Measurements from ENCODE around the gene CTIF. TPM values are rescaled to one million over a fixed set of nuclear protein-coding genes. Genes with fewer than 3 reads are reported as not detected.

The CTIF gene
- total RNA-seq, 1 donor from 2014 or later: 137 TPM

DNA sequence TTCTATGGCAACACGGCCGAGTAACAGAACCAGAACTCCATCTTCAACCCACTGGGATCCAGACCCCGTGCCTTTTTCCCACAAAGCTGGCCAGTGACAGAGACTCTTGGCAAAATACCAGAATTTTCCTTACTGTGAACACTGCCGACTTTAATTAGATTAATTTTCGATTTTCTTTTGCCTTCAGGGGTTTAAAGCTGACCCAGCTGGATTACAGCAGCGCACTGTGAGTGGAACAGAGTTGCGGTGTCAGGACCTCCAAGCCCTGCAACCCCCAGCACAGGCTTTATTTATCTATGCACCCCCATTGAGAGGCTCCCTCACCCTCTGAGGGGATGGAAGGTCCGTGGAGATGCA, 36.4 kb downstream of the CTIF start:
- DNase-seq: no peak
- H3K27ac Mint-ChIP-seq (ENCODE audit: unreplicated experiment): no peak overlapping the region
- no peak overlapping the region for H3K4me3 Mint-ChIP-seq (ENCODE audit: unreplicated experiment)
- peaks cover 2% of the 10 kb centered on the region for H3K9me3 Mint-ChIP-seq (ENCODE audit: unreplicated experiment)
- TF ChIP-seq, protein P1, sequence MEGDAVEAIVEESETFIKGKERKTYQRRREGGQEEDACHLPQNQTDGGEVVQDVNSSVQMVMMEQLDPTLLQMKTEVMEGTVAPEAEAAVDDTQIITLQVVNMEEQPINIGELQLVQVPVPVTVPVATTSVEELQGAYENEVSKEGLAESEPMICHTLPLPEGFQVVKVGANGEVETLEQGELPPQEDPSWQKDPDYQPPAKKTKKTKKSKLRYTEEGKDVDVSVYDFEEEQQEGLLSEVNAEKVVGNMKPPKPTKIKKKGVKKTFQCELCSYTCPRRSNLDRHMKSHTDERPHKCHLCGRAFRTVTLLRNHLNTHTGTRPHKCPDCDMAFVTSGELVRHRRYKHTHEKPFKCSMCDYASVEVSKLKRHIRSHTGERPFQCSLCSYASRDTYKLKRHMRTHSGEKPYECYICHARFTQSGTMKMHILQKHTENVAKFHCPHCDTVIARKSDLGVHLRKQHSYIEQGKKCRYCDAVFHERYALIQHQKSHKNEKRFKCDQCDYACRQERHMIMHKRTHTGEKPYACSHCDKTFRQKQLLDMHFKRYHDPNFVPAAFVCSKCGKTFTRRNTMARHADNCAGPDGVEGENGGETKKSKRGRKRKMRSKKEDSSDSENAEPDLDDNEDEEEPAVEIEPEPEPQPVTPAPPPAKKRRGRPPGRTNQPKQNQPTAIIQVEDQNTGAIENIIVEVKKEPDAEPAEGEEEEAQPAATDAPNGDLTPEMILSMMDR (IDR thresholded peaks at IDR 0.05; ENCODE audit: partially characterized antibody, unreplicated experiment): no peak
- H3K4me1 Mint-ChIP-seq (ENCODE audit: low read depth, unreplicated experiment): peaks cover 18% of the 10 kb centered on the region
- peaks cover 9% of the 10 kb centered on the region for H3K36me3 Mint-ChIP-seq (ENCODE audit: unreplicated experiment)
- peaks cover 4% of the 10 kb centered on the region for H3K27me3 Mint-ChIP-seq (ENCODE audit: unreplicated experiment)

DNA sequence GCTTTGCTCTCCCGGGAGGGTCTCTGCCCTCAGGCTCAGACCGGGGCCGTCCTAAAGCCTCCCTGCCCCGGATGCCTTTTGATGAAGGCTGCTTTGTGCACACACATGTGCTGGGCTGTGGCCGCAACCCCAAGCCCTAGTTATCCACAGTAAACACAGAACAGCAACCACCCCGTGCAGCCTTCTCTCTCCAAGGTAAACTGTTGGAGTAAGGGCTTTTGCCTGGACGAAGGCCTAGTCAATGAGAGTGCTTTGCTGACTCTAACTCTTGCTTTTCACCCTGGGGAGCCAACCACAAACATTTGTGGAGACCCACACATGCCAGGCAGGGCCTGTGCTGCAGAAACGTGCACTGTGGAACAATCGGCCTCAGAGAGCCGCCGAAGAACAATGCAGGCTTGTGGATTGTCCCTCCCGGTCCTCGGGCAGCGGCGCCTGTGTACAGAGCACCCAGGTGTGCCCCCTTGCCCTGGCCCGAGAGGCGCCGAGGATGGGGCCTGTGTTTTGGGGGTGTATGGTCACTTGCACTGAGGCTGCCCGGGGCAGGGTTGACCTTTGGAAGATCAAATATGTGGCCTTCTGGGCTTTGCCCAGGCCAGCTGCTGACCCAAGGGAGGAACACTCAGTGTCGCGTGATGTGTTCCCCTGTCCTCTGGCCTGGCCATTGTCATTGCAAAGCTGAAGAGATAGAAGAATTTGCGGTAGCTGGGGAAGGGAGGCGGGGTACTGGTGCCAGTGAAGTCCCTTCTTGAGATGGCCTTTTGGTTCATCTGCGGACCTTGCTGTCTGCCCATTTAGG, 37.0 kb downstream of the CTIF start:
- H3K27ac Mint-ChIP-seq (ENCODE audit: unreplicated experiment): no peak overlapping the region
- peaks cover 20% of the 10 kb centered on the region for H3K4me1 Mint-ChIP-seq (ENCODE audit: low read depth, unreplicated experiment)
- H3K4me3 Mint-ChIP-seq (ENCODE audit: unreplicated experiment): no peak overlapping the region
- H3K36me3 Mint-ChIP-seq (ENCODE audit: unreplicated experiment): peaks cover 9% of the 10 kb centered on the region
- no peak for DNase-seq
- H3K27me3 Mint-ChIP-seq (ENCODE audit: unreplicated experiment): peaks cover 2% of the 10 kb centered on the region
- H3K9me3 Mint-ChIP-seq (ENCODE audit: unreplicated experiment): no peaks in the 10 kb centered on the region
- TF ChIP-seq, protein P1 (IDR thresholded peaks at IDR 0.05; ENCODE audit: partially characterized antibody, unreplicated experiment): no peak

DNA sequence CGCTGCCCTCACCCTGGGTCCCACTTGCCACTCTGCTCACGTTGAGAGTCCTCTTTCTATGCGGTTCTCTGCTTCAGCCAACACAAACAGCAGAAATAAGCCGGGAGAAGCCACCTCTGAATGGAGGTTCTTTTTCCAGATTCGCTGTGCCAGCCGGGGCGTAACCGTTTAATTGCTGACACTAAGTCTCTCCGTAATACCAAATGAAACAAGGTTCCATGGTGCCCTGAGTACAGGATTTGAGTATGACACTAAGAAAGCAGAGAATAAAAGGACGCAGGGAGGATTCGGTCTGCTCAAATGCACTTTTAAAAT, 37.6 kb downstream of the CTIF start:
- H3K4me1 Mint-ChIP-seq (ENCODE audit: low read depth, unreplicated experiment): peaks cover 26% of the 10 kb centered on the region
- no peaks in the 10 kb centered on the region for H3K9me3 Mint-ChIP-seq (ENCODE audit: unreplicated experiment)
- peaks cover 2% of the 10 kb centered on the region for H3K27me3 Mint-ChIP-seq (ENCODE audit: unreplicated experiment)
- TF ChIP-seq, protein P1 (IDR thresholded peaks at IDR 0.05; ENCODE audit: partially characterized antibody, unreplicated experiment): no peak
- no peak overlapping the region for H3K27ac Mint-ChIP-seq (ENCODE audit: unreplicated experiment)
- no peak overlapping the region for H3K4me3 Mint-ChIP-seq (ENCODE audit: unreplicated experiment)
- H3K36me3 Mint-ChIP-seq (ENCODE audit: unreplicated experiment): peaks cover 9% of the 10 kb centered on the region
- DNase-seq: no peak

DNA sequence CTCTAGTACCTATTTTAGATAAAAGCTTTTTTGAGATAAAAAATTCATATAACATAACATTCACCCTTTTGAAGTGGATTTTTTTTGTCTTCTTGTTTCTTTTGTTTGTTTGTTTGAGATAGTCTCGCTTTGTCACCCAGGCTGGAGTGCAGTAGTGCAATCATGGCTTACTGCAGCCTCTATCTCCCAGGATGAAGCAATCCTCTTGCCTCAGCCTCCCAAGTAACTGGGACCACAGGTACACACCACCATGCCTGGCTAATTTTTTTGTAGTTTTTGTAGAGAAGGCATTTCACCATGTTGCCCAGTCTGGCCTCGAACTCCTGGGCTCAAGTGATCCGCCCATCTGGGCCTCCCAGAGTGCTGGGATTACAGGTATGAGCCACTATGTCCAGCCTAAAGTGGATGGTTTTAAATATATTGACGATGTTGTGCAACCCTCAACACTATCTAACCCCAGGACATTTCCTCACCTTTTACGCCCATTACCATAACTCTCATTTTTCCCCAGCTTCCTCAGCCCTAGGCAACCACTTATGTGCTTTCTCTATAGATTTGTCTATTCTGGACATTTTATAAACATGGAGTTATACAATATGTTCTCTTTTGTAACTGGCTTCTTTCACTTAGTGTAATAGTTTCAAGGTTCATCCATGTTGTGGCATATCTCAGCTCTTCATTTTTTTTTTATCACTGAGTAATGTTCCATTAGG, 38.8 kb downstream of the CTIF start:
- TF ChIP-seq, protein P1 (IDR thresholded peaks at IDR 0.05; ENCODE audit: partially characterized antibody, unreplicated experiment): no peak
- no peaks in the 10 kb centered on the region for H3K9me3 Mint-ChIP-seq (ENCODE audit: unreplicated experiment)
- peaks cover 36% of the 10 kb centered on the region for H3K4me1 Mint-ChIP-seq (ENCODE audit: low read depth, unreplicated experiment)

DNA sequence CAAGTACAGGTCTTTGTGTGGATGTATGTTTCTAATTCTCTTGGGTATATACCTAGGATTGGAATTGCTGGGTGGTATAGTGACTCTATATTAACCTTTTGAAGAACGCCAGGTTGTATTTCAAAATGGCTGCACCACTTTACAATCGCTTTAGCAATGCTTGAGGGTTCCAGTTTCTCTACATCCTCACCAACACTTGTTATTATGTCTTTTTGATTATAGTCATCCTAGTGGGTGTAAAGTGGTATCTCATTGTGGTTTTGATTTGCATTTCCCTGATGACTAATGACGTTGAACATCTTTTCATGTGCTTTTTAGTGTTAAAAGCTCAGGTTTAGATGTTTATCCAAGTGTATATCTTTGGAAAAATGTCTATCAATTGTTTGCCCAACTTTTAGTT, 39.5 kb downstream of the CTIF start:
- Mint-ChIP-seq H3K27me3 (ENCODE audit: unreplicated experiment) (peaks cover 2% of the 10 kb centered on the region), H3K27ac (ENCODE audit: unreplicated experiment) (no peak overlapping the region), H3K9me3 (ENCODE audit: unreplicated experiment) (peaks cover 3% of the 10 kb centered on the region), H3K36me3 (ENCODE audit: unreplicated experiment) (peaks cover 9% of the 10 kb centered on the region), H3K4me3 (ENCODE audit: unreplicated experiment) (no peak overlapping the region), H3K4me1 (ENCODE audit: low read depth, unreplicated experiment) (peaks cover 40% of the 10 kb centered on the region)
- no peak for DNase-seq
- TF ChIP-seq, protein P1 (IDR thresholded peaks at IDR 0.05; ENCODE audit: partially characterized antibody, unreplicated experiment): no peak

More for the DNA sequence above, 38.8 kb downstream of the CTIF start:
- H3K4me3 Mint-ChIP-seq (ENCODE audit: unreplicated experiment): no peak overlapping the region
- peaks cover 9% of the 10 kb centered on the region for H3K36me3 Mint-ChIP-seq (ENCODE audit: unreplicated experiment)
- H3K27me3 Mint-ChIP-seq (ENCODE audit: unreplicated experiment): peaks cover 2% of the 10 kb centered on the region
- DNase-seq: no peak
- H3K27ac Mint-ChIP-seq (ENCODE audit: unreplicated experiment): no peak overlapping the region
